DMS79 treated with DMSO at 0.1 percent for 48 hours (cell line): ENCODE results near the gene PPM1H.
A peak's percentile ranks its signal among the peaks of the same experiment; 100 is the strongest.
"Not testable (repeated sequence)": the region's sequence is repeated elsewhere in the genome, so short reads cannot be mapped to it uniquely, and the experiment has no call there.

Source experiments
- DNase-seq: peaks from one replicate; lab custom pipeline; 2025; lab: John Stamatoyannopoulos, UW

The PPM1H gene

GRCh38 chr12:62681306-62681705 lies 253.6 kb downstream of the PPM1H start:
- no peak for DNase-seq

DNA sequence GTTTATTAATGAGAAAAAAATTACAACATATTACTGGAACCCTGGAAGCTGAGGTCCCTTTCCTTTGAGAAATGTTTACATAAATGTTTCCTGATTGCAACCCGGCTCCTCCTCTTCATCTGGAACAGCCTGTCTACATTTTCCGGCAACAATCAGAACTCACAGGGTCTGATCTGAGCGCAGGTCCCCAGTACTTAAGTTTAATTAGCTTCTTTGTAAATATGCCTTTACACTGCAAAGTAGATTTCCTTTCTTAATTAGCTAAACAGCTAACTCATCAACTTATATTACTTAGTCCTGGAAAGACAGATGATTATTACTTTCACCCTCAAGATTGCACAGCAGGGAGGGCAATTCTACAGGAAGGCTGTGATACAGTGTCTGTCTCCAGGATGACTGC lies 255.3 kb downstream of the PPM1H start:
- DNase-seq, result no peak

DNA sequence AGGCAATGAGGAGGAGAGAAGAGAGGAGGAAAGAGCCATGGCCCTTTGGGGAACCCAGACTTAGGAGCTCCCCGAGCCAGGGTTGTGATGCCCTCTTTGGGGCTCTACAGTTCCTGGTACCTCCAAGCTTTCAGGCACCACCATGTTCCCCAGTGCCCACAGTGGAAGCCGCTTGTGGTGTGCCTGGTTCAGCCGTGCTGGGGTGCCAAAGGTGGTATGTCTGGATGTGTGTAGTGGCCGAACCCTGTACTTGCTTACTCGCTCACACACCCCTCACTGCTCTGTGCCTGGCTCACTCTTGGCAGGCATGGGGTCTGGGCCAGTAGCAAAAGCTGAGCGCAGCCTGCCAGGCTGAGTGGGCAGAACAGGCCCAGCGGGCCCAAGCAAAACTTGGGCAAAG lies 257.6 kb downstream of the PPM1H start:
- DNase-seq, result no peak

- DNase-seq, result no peak
These were observed 258.2 kb downstream of the PPM1H start for GRCh38 chr12:62676521-62677307.

- peak; percentile 70 for DNase-seq
These were observed 261.7 kb downstream of the PPM1H start for GRCh38 chr12:62673028-62673815.

GRCh38 chr12:62670986-62671720 lies 263.8 kb downstream of the PPM1H start:
- no peak for DNase-seq

DNA sequence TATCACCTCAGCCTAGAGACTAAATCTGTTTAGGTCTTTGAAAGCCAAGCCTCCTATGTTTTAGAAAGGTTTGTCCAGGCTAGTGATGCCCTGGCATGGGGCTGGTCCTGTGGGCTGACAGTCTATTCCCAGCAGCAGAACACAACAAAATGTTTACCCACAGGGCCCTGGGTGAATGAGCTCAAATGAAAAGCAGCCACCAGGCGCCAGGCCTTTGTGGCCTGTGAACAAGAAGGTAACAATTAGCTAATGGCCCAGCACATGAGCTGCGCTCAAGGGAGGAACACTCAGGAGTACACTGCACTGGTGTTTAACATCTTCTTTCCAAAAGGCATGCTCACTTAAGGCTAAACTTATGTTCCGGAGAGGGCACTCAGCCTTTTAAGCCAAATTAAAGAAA lies 266.2 kb downstream of the PPM1H start:
- DNase-seq, result peak; percentile 5

GRCh38 chr12:62664951-62665350 lies 270.0 kb downstream of the PPM1H start:
- not testable (repeated sequence) for DNase-seq

- DNase-seq, result no peak
These were observed 274.2 kb downstream of the PPM1H start for GRCh38 chr12:62660756-62661155.

GRCh38 chr12:62659453-62660295 lies 275.3 kb downstream of the PPM1H start:
- DNase-seq, result no peak

DNA sequence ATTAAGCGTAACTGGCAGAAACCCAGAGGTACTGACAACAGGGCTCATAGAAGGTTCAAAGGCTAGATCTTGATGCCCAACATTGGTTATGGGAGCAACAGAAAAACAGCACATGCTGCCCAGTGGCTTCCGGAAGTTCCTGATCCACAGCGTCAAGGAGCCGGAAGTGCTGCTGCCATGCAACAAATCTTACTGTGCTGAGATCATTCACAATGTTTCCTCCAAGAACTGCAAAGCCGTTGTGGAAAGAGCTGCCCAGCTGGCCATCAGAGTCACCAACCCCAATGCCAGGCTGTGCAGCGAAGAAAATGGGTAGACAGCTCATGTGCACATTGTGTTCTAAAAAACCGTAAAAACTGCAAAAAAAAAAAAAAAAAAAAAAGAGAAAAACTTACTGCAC lies 276.0 kb downstream of the PPM1H start:
- DNase-seq, result no peak

DNA sequence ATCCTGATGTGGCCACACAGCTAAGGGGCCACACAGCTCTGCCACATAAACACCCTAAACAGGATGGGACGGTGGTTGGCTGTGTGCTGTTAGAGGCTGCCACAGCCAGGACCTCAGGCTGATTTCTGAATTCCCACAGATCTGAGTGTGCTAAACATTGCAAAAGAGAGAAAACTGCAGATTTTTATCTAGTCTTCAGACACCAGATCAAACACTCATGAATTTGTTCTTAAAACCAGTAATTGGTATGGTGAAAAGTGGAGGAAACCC lies 277.7 kb downstream of the PPM1H start:
- DNase-seq, result no peak

DNA sequence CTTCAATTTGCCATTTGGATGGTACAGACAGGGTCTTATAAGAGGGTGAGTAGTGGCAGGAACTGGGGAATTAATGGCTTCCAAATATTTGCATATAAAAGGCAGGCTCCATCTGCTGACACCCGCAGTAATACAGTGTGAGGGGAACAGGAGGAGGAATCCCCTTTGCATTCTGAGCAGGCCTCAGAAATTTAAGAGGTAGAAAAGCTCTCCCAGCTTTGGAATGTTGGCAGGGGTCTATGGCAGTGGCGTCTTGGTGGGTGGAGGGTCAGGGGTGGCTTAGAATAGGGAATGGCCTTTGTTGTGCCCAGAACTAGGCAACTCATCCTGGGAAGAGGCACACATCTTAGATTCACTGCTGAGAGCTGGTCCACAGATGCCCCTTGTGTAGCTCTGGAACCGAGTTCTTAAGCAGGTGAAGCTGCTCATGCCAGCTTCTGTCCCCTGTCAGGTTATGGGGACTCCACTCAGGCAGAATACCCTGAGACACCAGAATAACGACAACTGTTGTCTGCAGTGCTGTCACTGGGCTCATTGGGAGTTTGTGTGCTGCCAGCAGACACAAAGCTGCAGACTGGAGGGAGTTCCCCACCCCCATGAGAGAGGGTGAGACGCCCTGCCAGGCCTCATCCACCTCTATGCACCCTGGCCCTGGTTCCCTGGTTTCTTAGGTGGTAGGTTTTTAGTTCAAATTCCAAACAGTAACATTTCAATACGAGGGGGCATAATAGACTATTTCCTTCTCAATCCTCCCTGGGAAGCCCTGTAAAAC lies 278.2 kb downstream of the PPM1H start:
- no peak for DNase-seq

DNA sequence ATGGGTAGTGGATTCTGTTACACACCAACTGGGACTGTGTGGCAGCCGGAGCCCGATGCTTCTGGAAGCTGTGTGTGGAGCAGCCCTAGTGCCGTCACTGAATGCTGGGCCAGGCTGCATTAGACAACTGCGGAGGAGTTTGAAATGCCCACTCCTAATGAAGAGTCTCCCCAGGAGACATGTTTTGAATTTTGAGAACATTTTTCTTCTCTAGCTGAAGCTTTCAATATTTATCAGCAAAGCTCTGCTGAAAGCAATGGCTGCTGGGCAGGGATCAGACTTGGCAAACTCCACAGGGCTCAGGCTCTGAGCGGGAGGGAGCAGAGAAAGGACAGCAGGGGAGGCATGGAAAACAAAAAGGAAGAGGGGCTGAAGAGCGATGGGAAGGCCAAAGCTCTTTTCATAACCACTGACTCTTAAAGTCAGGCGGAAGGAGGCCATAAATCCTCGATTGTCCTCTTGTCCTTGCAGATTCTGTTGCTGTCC lies 279.2 kb downstream of the PPM1H start:
- no peak for DNase-seq

DNA sequence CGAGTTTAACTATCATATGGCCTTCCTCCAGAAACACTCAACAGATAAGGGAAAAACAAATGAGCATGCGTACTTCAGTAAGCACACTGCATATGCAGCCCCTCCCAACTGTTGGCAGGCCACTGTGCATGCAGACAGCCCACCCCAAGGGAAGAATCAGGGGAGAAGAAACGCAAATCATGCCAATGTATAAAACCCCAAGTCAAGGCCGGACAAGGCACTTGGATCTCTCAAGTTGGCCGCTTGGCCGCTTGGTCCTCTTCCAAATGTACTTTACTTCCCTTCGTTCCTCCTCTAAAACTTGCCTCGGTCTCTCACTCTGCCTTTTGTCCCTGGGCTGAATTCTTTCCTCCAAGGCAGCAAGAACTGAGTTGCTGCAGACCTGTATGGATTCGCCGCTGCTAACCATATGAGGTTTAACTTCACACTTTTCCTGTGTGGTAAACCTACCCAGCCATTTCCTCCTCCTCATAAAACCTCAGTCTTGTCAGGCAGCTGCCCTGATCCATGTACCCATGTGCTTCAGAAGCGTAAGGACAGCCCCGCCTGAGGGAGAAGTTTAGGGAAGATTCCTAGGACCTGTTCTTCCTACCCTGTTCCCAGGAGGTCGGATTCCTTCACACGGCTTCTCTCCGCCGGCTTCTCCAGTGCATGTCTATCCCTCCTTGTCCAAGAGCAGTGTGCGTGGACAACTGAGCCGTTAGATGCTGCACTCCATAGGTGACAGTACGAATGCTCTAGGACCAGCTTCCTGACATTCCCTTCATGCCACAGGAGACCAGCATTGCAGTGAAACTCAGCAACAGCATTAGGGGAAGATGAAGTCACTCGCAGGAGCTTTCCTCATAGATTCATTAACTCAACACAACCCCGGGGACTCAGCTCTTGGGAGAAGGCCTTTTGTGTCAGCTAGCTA lies 280.4 kb downstream of the PPM1H start:
- no peak for DNase-seq

GRCh38 chr12:62653740-62654139 lies 281.2 kb downstream of the PPM1H start:
- no peak for DNase-seq

- no peak for DNase-seq
These were observed 281.6 kb downstream of the PPM1H start for GRCh38 chr12:62653304-62653703.

DNA sequence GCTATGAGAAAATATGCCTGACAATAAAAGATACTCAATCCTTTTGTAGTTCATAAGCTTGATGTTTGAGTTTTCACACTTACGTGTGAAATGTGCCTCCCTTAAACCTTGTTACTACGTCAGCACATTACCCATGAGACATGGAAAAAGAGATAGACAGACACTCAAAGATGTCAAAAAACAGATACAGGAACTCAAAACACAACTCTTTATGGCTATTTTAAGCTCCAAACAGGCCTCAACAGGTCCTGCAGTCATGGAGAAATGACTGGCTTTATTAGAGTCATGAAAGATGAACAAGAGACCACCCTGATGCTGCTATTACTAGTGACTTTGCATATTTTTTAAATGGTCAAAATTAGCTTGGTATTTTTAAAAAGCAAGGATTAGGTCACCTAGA lies 283.8 kb downstream of the PPM1H start:
- DNase-seq, result no peak

GRCh38 chr12:62649412-62650138 lies 285.4 kb downstream of the PPM1H start:
- DNase-seq, result no peak
